Erythroblast (primary cell): ENCODE results near the gene POLE.

ENCODE experiments used
- GATA1 ChIP-seq: IDR thresholded peaks from 2 replicates; pipeline ENCODE4 v1.6.1; 2011; ENCODE audit warnings: low read depth, mild to moderate bottlenecking, control low read depth, low read length, moderate library complexity
- POLR2A ChIP-seq: IDR thresholded peaks from 2 replicates; pipeline ENCODE4 v1.6.1; 2011; ENCODE audit warnings: mild to moderate bottlenecking, low read length

- TF ChIP-seq POLR2A = no peak
- no peak for TF ChIP-seq GATA1
These were observed 26.1 kb downstream of the POLE start for GRCh38 chr12:132660996-132661395.
